LoVo (cell line): ENCODE results near the gene LRRC2.
"Not testable (repeated sequence)": the region's sequence is repeated elsewhere in the genome, so short reads cannot be mapped to it uniquely, and the experiment has no call there.

Experiments
- DNase-seq: peaks from one replicate; pipeline ENCODE4 v3.0.0-alpha.2; 2016; ENCODE audit warnings: low spot score

Gene LRRC2

GRCh38 chr3:46524832-46525231, 41.3 kb downstream of the LRRC2 start:
- DNase-seq, result no peak

DNA sequence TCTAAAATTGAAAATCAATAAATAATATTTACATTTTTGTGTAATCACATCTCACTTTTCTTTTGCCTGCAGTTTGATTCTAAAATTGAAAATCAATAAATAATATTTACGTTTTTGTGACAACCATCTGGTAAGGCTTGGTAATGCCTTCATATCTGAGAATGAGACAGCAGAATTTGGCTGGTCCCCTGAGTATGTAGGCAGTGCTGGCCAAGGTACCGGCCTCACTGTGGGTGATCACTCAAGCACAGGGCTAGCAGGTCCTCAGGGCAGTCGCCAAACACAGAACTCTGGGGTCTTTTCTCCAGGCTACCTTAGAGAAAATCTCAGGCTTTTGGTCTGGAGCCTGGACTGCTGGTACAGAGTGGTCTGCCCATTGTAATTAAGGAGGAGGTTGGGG, 42.1 kb downstream of the LRRC2 start:
- DNase-seq, result no peak

DNA sequence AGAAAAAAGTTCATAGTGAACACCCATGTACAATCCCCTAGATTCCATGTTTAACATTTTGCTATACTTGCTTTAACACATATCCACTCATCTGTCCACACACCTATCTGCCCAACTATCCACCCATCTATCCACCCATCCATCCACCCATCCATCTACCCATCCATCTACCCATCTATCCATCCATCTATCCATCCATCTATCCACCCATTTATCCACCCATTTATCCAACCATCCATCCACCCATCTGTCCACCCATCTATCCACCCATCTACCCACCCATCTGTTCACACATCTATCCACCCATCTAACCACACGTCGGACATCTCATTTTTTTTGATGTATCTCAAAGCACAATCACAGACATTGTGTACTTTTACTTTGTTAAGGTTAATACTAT, 42.5 kb downstream of the LRRC2 start:
- no peak for DNase-seq

GRCh38 chr3:46522201-46522600, 43.9 kb downstream of the LRRC2 start:
- not testable (repeated sequence) for DNase-seq

- DNase-seq, result no peak
Measured at GRCh38 chr3:46521096-46521495, 45.0 kb downstream of the LRRC2 start.

GRCh38 chr3:46520531-46520930, 45.6 kb downstream of the LRRC2 start:
- no peak for DNase-seq

DNA sequence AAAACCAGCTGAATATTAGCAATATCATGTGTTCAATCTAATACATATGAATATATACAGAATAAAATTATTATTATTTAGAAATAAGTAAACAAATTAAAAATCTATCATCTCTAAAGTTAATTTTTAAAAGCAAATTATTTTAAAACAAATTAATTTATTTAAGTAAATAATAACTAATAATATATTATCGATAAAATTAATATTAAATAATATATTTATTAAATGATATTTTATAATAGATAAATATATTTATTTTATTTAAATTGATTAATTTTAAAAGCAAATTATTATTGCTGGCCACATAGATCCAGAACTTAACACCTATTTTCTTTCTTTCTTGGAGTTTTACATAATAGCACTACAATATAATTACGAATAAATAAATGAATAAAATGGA, 46.1 kb downstream of the LRRC2 start:
- DNase-seq, result no peak

DNA sequence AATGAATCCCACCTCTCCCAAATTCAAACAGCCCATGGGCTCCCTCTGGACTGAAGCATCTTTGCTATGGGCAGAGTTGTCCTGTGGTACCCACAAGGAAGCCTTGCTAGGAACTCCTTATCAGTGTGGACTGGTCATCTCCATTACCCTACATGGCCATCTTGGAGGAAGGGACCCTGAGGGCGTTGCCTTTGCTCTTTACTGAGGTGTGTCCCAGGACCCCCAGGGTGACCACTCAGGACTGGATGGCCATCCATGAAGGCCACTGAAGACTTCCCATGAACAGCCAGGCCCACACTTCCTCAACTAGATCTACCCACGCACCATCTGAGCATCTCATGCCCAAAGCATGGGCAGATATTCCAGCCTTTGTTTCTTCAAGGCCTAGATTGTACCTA, 48.3 kb downstream of the LRRC2 start:
- no peak for DNase-seq

DNA sequence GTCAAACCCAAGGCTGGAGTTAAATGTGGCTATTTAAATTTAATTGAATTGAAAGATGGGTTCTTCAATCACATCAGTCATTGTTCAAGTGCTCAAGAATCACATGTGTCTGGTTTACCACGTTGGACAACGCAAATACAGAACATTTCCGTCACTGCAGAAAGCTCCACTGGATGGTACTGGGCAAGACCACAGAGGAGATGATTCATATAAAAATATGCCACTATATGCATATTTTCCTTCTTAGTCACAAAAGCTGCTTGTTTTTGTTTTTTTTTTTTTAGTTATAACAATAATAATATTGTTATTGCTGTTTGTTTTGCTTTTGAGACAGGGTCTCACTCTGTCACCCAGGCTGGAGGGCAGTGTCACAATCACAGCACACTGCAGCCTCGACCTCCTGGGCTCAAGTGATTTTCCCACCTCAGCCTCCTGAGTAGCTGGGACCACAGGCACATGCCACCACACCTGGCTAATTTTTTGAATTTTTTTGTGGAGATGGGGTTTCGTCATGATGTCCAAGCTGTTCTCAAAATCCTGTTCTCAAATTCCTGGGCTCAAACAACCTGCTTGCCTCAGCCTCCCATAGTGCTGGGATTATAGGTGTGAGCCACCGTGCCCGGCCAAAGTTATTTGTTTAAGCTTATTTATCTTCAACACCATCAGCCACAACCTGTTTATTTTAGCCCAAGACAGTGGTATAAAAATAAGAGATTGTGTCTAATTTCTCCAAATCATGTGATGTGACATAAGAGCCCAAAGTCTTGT, 48.9 kb downstream of the LRRC2 start:
- peak; percentile 69 for DNase-seq

- no peak for DNase-seq
Measured at GRCh38 chr3:46516521-46516920, 49.6 kb downstream of the LRRC2 start.

DNA sequence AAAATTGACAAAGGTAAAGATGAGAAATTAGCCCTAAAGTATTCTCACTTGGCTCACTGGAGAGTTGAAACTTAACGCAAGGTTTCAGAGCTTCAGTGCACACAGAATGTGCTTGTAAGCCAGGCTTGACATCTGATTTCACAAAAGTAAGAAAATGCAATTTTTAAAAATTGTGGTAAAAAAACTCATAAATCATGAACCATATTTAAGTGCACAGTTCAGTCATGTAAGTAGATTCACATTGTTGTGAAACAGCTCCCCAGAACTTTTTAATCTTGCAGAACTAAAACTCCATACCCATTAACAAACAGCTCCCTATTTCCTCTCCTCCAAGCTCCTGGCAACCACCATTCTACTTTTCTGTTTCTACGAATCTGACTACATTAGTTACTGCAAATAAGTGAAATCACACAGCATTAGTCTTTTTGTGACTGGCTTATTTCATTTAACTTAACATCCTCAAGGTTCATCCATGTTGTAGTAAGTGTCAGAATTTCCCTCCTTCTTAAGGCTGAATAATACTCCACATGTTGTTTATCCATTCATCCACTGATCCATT, 53.8 kb downstream of the LRRC2 start:
- DNase-seq, result no peak

GRCh38 chr3:46509661-46510187, 56.4 kb downstream of the LRRC2 start:
- DNase-seq, result no peak

DNA sequence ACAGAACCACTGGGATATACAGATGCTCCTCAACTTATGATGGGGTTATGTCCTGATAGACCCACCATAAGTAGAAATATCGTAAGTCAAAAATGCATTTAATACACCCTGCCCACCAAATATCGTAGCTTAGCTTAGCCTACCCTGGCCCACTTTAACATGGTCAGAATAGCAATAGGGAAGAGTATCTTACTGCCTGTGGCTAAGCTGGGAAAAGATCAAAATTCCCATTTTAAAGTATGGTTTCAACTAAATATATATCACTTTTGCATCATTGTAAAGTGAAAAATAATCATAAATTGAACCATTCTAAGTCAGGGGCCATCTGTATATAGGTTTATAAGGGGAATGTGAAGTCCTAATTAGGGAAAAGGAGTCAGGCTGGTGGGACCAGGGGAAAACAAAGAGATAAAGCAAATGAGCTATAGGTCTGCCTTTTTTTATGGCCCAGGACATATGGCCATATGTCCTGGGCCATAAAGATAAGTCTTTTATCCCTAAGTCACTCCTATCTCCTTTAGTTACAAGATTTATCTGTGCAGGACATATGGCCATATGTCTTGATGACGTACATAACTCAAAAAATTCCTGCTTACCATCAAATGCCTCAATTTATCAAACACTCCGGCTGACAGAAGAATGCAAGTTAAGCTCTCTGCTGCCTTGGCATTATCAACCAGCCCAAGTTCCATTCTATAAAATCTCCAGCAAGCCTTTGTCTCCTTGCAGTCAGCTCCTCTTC, 57.1 kb downstream of the LRRC2 start:
- no peak for DNase-seq

DNA sequence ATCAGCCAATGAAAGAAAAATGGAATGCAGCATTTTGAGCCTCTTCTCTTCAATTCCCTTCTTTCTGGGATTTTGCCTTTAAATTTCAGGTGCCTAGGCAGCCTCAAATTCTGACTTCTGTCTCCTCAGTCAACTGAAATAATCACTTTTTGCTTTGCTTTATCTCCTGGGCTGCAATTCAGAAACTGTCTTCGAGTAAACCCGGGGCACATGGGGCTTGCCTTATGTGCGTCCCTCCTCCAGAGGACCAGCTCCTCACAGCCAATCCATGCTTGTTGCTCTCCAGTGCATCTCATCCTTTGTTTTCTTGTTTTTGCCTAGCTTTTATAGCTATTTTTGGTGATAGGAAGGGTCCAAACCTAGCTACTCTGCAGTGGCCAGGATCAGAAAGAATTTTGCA, 59.6 kb downstream of the LRRC2 start:
- DNase-seq, result no peak

- DNase-seq, result no peak
Measured at GRCh38 chr3:46505953-46506352, 60.1 kb downstream of the LRRC2 start.

DNA sequence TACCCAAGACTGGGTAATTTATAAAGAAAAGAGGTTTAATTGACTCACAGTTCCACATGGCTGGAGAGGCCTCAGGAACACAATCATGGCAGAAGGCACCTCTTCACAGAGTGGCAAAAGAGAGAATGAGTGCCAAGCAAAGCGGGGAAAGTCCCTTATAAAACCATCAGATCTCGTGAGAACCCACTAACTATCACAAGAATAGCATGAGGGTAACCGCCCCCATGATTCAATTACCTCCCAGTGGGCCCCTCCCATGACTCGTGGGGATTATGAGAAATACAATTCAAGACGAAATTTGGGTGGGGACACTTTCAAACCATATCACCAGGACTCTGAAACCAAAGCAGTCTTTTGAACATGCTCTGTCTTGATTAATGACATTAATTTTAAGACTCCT, 61.3 kb downstream of the LRRC2 start:
- DNase-seq, result no peak

DNA sequence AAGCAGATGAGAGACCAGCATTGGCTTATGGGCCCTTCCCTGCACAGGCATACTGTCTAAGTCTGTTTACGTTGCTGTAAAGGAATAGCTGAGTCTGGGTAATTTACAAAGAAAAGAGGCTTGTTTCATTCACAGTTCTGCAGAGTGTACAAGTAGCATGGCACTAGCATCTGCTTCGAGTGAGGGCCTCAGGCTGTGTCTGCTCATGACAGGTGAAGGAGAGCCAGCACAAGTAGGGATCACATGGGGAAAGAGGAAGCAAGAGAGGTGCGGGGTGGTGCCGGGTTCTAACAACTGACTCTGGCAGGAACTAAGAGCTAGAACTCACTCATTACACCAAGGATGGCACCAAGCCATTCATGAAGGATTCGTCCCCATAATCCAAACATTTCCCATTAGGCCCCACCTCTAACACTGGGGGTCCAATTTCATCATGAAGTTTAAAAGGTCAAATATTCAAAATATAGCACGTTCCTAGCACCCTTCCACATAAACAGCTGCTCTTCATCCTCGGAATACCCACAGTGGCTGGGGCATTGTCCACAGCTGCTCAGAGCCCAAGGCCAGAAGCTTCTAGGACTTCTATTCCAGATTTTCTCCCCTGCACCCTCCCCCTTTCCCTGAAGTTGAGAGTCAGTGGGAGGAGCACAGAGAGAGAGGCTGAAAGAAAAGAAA, 62.8 kb downstream of the LRRC2 start:
- no peak for DNase-seq

- DNase-seq, result no peak
Measured at GRCh38 chr3:46501702-46502101, 64.4 kb downstream of the LRRC2 start.

DNA sequence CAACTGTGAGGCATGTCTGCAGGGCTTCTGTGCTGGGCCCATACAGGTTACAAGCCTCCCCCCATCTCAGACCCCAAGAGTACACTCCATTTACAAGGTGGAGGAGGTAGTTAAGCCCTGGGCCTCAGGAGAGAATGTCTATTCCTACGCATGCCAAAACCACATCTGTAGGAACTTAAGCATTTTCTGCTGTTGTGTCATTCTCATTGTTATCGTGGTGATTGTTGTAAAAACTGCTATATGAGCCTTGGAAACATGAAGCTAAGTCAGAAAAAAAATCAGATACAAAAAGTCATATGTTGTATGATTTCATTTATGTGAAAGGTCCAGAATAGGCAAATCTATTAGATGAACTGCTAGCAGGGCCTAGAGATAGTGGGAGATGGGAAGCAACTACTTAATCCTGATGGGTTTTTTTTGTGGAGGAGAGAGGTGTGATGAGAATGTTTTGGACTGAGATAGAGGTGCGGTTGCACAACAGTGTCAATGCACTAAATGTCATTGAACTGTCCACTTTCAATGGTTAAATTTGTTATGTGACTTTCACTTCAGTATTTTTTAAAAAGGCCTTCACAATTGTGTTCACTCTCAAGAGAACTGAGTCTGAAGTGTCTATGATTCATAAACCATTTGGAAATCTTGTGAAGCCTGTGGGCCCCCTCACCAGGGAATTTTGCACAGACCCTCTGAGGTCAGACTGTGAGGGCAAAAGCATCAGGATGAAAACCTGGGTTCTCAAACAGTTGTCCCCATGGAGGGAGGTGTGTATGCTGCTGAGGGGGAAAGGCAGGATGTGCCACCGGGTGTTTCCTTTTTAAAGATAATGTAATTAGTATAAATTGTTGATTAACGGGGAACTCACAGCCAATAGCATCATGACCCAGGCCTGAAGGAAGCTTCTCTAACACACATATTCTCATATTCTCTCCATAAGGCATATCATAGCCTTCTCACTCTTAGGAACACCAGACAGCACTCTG, 65.2 kb downstream of the LRRC2 start:
- DNase-seq, result no peak

DNA sequence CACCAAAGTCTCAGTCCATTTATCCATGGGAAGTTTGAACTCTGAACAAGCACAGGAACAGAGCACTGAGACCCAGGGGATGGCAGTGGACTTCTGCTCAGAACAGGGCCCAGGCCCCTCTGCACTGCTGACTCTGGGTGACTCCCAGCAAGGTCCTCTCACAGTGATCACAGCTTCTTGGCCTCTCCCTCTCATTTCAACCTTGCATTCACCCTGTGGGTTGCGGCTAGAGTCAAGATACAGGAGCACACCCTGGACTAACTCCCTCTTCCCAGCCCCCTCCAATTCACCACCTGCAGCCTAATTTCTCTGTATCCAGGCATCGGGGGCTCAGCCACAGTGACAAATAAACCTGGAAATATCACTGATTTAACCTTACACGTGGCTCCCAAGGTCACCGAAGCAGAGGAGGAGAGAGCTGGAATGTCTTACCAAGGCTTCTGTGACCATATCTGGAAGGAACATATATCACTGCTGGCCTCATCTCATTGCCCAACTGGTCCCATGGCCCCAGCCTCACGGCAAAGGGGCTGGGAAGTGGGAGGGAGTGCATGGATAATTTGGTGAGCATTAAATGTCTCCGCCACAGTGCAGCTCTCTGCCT, 67.1 kb downstream of the LRRC2 start:
- DNase-seq, result no peak
